Fibroblast of villous mesenchyme (primary cell): Measurements from ENCODE around the gene TRAF2. TPM values are rescaled to one million over a fixed set of nuclear protein-coding genes. Genes with fewer than 3 reads are reported as not detected.
"Not testable (repeated sequence)": the region's sequence is repeated elsewhere in the genome, so short reads cannot be mapped to it uniquely, and the experiment has no call there.

Source experiments
- DNase-seq: peaks from one replicate; pipeline ENCODE4 v3.0.0-alpha.2; 2010; ENCODE audit warnings: low read depth
- H3K4me3 ChIP-seq: 2 replicates; pipeline ENCODE4 v1.5.1; 2011; ENCODE audit warnings: low read depth, mild to moderate bottlenecking, low read length
- CTCF ChIP-seq: IDR thresholded peaks from 2 replicates; pipeline ENCODE4 v1.5.1; 2012; ENCODE audit warnings: low read depth, mild to moderate bottlenecking, low read length; ENCODE audit not compliant: insufficient read depth
- total RNA-seq: library from RNA; depleted of rRNA; stranded (reverse); fragments of >200 nt; gene quantifications from 2 replicates; pipeline ENCODE4 v1.2.3, GENCODE V29; 2012

TRAF2 gene
- 11.0 and 16.8 TPM in 2 replicates for total RNA-seq

- TF ChIP-seq CTCF: no peak
- peak within 1 kb of the TSS; percentile 78 for H3K4me3 ChIP-seq
- peak; percentile 99 for DNase-seq
Measured at GRCh38 chr9:136885950-136886578, at the start of gene TRAF2. Gene TRAF2, plus strand, starts transcription at chr9:136886516. Its CDS starts 12,225 bp downstream, at chr9:136898741.

- TF ChIP-seq CTCF: no peak
- H3K4me3 ChIP-seq: no peak overlapping the region
- DNase-seq: no peak
Measured at GRCh38 chr9:136837146-136837855, 49.0 kb upstream of the TRAF2 start.

- not testable (repeated sequence) for DNase-seq, H3K4me3 ChIP-seq
Measured at GRCh38 chr9:136837856-136838277, 48.4 kb upstream of the TRAF2 start.

GRCh38 chr9:136838314-136839228 lies 47.7 kb upstream of the TRAF2 start:
- H3K4me3 ChIP-seq: no peak overlapping the region

GRCh38 chr9:136839229-136840139 lies 46.8 kb upstream of the TRAF2 start:
- TF ChIP-seq CTCF: no peak
- no peak for DNase-seq
- no peak overlapping the region for H3K4me3 ChIP-seq

More at GRCh38 chr9:136838314-136839228, 47.7 kb upstream of the TRAF2 start:
- TF ChIP-seq CTCF: no peak
- DNase-seq: no peak

- TF ChIP-seq CTCF: no peak
- H3K4me3 ChIP-seq: no peak overlapping the region
- DNase-seq: no peak
Measured at GRCh38 chr9:136840140-136840876, 46.0 kb upstream of the TRAF2 start.
